ENCODE measurements around the gene FRRS1.

The FRRS1 gene

DNA sequence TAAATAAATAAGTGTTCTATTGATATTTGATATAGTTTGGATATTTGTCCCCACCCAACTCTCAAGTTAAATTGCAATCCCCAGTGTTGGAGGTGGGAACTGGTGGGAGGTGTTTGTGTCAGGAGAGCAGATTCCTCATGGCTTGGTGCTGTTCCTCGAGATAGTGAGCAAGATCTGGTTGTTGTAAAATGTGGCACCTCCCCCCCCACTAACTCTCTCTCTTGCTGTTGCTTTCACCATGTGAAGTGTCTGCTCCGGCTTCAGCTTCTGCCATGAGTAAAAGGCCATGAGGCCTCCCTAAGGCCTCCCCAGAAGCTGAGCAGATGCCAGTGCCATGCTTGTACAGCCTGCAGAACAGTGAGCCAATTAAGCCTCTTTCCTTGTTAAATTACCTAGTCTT is 20.8 kb downstream of the FRRS1 start:
- TF ChIP-seq, protein P1, sequence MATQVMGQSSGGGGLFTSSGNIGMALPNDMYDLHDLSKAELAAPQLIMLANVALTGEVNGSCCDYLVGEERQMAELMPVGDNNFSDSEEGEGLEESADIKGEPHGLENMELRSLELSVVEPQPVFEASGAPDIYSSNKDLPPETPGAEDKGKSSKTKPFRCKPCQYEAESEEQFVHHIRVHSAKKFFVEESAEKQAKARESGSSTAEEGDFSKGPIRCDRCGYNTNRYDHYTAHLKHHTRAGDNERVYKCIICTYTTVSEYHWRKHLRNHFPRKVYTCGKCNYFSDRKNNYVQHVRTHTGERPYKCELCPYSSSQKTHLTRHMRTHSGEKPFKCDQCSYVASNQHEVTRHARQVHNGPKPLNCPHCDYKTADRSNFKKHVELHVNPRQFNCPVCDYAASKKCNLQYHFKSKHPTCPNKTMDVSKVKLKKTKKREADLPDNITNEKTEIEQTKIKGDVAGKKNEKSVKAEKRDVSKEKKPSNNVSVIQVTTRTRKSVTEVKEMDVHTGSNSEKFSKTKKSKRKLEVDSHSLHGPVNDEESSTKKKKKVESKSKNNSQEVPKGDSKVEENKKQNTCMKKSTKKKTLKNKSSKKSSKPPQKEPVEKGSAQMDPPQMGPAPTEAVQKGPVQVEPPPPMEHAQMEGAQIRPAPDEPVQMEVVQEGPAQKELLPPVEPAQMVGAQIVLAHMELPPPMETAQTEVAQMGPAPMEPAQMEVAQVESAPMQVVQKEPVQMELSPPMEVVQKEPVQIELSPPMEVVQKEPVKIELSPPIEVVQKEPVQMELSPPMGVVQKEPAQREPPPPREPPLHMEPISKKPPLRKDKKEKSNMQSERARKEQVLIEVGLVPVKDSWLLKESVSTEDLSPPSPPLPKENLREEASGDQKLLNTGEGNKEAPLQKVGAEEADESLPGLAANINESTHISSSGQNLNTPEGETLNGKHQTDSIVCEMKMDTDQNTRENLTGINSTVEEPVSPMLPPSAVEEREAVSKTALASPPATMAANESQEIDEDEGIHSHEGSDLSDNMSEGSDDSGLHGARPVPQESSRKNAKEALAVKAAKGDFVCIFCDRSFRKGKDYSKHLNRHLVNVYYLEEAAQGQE (IDR thresholded peaks at IDR 0.05; ENCODE audit: insufficient read depth in 1 of 2, low read depth in 2 of 2, low read length in 2 of 2) = no peak
- TF ChIP-seq FOXP2 (optimal IDR thresholded peaks at IDR 0.05; ENCODE audit: borderline replicate concordance, extremely low read depth, extremely low read length, insufficient read depth) = no peak
- TF ChIP-seq POLR2AphosphoS5 (IDR thresholded peaks at IDR 0.05; ENCODE audit: low read depth, low read length) = no peak
- TF ChIP-seq SIN3A (IDR thresholded peaks at IDR 0.05; ENCODE audit: borderline replicate concordance, insufficient read depth, low read length) = no peak
- TF ChIP-seq TAF1 (IDR thresholded peaks at IDR 0.05; ENCODE audit: borderline replicate concordance, insufficient read depth, low read length) = no peak

GRCh38 chr1:99745061-99745460 is 21.4 kb downstream of the FRRS1 start:
- TF ChIP-seq, protein P1 (IDR thresholded peaks at IDR 0.05; ENCODE audit: insufficient read depth in 1 of 2, low read depth in 2 of 2, low read length in 2 of 2) = no peak
- no peak for TF ChIP-seq SIN3A (IDR thresholded peaks at IDR 0.05; ENCODE audit: borderline replicate concordance, insufficient read depth, low read length)
- TF ChIP-seq FOXP2 (optimal IDR thresholded peaks at IDR 0.05; ENCODE audit: borderline replicate concordance, extremely low read depth, extremely low read length, insufficient read depth) = no peak
- no peak for TF ChIP-seq POLR2AphosphoS5 (IDR thresholded peaks at IDR 0.05; ENCODE audit: low read depth, low read length)
- no peak for TF ChIP-seq TAF1 (IDR thresholded peaks at IDR 0.05; ENCODE audit: borderline replicate concordance, insufficient read depth, low read length)

GRCh38 chr1:99740141-99740540 is 26.3 kb downstream of the FRRS1 start:
- TF ChIP-seq TAF1 (IDR thresholded peaks at IDR 0.05; ENCODE audit: borderline replicate concordance, insufficient read depth, low read length) (no peak), SIN3A (IDR thresholded peaks at IDR 0.05; ENCODE audit: borderline replicate concordance, insufficient read depth, low read length) (no peak), FOXP2 (optimal IDR thresholded peaks at IDR 0.05; ENCODE audit: borderline replicate concordance, extremely low read depth, extremely low read length, insufficient read depth) (no peak), POLR2AphosphoS5 (IDR thresholded peaks at IDR 0.05; ENCODE audit: low read depth, low read length) (no peak)
- TF ChIP-seq, protein P1 (IDR thresholded peaks at IDR 0.05; ENCODE audit: insufficient read depth in 1 of 2, low read depth in 2 of 2, low read length in 2 of 2) = no peak

- TF ChIP-seq POLR2AphosphoS5 (IDR thresholded peaks at IDR 0.05; ENCODE audit: low read depth, low read length) = no peak
These were observed 27.5 kb downstream of the FRRS1 start for GRCh38 chr1:99738858-99739465.

DNA sequence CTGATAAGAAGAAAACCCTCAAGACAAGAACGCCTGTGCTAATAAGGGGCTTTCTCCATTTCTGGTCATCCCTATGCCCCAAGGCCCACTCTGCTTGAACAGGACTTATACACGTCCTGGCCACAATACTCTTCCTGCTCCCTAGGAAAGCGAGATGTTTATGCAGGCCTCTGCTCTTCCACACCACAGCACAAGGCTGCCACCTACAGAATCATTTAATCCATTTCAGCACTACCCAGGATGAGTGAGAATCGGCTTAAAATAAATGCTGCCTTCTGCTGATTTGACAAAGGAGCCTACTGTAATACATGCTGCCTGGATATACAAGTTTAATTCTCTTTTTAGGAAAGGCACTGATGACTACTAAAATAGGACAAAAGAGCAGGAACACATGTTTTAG is 29.4 kb downstream of the FRRS1 start:
- TF ChIP-seq POLR2AphosphoS5 (IDR thresholded peaks at IDR 0.05; ENCODE audit: low read depth, low read length) (no peak), FOXP2 (optimal IDR thresholded peaks at IDR 0.05; ENCODE audit: borderline replicate concordance, extremely low read depth, extremely low read length, insufficient read depth) (no peak), SIN3A (IDR thresholded peaks at IDR 0.05; ENCODE audit: borderline replicate concordance, insufficient read depth, low read length) (no peak), TAF1 (IDR thresholded peaks at IDR 0.05; ENCODE audit: borderline replicate concordance, insufficient read depth, low read length) (no peak)
- TF ChIP-seq, protein P1 (IDR thresholded peaks at IDR 0.05; ENCODE audit: insufficient read depth in 1 of 2, low read depth in 2 of 2, low read length in 2 of 2) = no peak

Measured in PFSK-1 (cell line).